ENCODE measurements around the gene SIN3A. TPM values are rescaled to one million over a fixed set of nuclear protein-coding genes. Genes with fewer than 3 reads are reported as not detected.

The SIN3A gene
- total and polyA plus RNA-seq, 9 of the 15 experiments (the other 6 are each of a cell fraction or from before 2014, with no cell fraction given) = 11.1 to 70.3 (median 25.3) TPM

DNA sequence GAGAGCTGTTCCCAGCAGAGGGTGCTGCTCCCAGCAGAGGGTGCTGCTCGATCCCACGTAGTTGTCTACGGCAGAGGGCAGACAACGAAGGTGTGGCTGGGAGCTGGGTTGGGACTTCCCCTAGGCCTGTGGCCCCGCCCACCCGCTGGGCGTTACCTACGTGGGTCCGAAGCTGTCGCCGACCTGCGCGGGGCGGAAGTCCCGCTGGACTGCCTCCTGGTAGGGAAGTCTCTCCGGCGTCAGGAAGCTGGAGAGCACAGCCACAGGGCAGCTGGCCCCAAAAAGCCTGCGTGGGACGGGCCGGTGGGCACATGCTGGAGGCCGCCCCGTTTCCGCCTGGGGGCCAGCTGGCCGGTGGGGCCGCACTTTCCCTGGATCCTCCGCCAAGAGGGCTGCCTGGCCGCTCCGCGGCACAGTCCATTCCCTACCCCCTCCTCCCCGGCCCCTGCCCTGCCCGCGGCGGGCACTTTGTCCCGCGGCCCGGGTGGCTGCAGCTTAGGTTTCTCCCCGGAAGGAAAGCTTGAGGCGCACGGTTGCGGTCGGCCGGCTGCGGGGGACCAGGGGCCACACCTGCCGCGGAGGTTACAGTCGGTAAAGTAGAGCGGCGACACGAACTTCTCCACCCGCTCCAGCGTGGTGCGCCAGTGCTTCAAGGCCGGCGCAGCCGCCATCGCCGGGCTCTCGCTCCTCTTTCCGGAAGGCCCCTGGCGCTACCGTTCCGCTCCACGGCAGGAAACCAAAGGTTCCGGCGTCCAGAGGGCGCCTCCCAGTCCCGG is 83.4 kb downstream of the SIN3A start, which contains the start of gene MAN2C1 (continued):
- TF ChIP-seq HDAC1 (IDR thresholded peaks at IDR 0.05) (peak in 1 of 2 experiments; percentile 84; a peak in 2 of 4 replicates), TEAD4 (IDR thresholded peaks at IDR 0.05; ENCODE audit: low read length) (peak; percentile 41; the same call in 1 of the 2 replicates), TEAD4 (CRISPR knock-in tag; IDR thresholded peaks at IDR 0.05; ENCODE audit: borderline replicate concordance) (no peak), LCOR (CRISPR knock-in tag; IDR thresholded peaks at IDR 0.05) (peak; percentile 95), YY1 (IDR thresholded peaks at IDR 0.05; ENCODE audit: borderline replicate concordance in 1 of 3, control insufficient read depth in 1 of 3, extremely low read depth in 1 of 3, insufficient read depth in 3 of 3, insufficient read length in 1 of 3, insufficient replicate concordance in 2 of 3, low read depth in 1 of 3, low read length in 2 of 3) (peak; percentile 80 to 96 (median 94)), SIX5 (IDR thresholded peaks at IDR 0.05; ENCODE audit: borderline replicate concordance in 1 of 2, insufficient read depth in 1 of 2, low read depth in 1 of 2, low read length in 2 of 2) (peak; percentile 20 to 48; a peak in 3 of 4 replicates), KAT8 (IDR thresholded peaks at IDR 0.05; ENCODE audit: low read depth) (no peak), MEF2A (IDR thresholded peaks at IDR 0.05; ENCODE audit: control insufficient read depth, low read depth, low read length) (0 out of 2 replicates have a peak, but pooled peaks have one; percentile 55), ZNF511 (CRISPR knock-in tag; IDR thresholded peaks at IDR 0.05) (peak; percentile 26; the same call in 1 of the 2 replicates), SPI1 (IDR thresholded peaks at IDR 0.05; ENCODE audit: borderline replicate concordance, low read depth, low read length) (peak; percentile 87), TEAD2 (tag; IDR thresholded peaks at IDR 0.05) (no peak), ZKSCAN1 (IDR thresholded peaks at IDR 0.05; ENCODE audit: low read depth, low read length) (peak; percentile 73), ZNF436 (CRISPR knock-in tag; IDR thresholded peaks at IDR 0.05) (no peak), THAP7 (CRISPR knock-in tag; IDR thresholded peaks at IDR 0.05) (peak; percentile 75; the same call in 1 of the 2 replicates), POLR2G (IDR thresholded peaks at IDR 0.05; ENCODE audit: low read depth, low read length) (peak; percentile 98), ZC3H11A (IDR thresholded peaks at IDR 0.05; ENCODE audit: low read depth, low read length) (peak; percentile 96; the same call in 1 of the 2 replicates), HMGN3 (IDR thresholded peaks at IDR 0.05; ENCODE audit: borderline replicate concordance, extremely low read depth, insufficient read length, low read depth, low read length) (peak; percentile 81), DPF2 (IDR thresholded peaks at IDR 0.05) (no peak), SRF (CRISPR knock-in tag; IDR thresholded peaks at IDR 0.05) (no peak), CBFA2T3 (IDR thresholded peaks at IDR 0.05) (0 out of 2 replicates have a peak, but pooled peaks have one; percentile 26), POU5F1 (IDR thresholded peaks at IDR 0.05; ENCODE audit: borderline replicate concordance, low read depth, low read length, partially characterized antibody) (peak; percentile 45), MEF2D (tag; conservative IDR thresholded peaks at IDR 0.05; ENCODE audit: low read depth) (no peak)
- TF ChIP-seq, protein P1, sequence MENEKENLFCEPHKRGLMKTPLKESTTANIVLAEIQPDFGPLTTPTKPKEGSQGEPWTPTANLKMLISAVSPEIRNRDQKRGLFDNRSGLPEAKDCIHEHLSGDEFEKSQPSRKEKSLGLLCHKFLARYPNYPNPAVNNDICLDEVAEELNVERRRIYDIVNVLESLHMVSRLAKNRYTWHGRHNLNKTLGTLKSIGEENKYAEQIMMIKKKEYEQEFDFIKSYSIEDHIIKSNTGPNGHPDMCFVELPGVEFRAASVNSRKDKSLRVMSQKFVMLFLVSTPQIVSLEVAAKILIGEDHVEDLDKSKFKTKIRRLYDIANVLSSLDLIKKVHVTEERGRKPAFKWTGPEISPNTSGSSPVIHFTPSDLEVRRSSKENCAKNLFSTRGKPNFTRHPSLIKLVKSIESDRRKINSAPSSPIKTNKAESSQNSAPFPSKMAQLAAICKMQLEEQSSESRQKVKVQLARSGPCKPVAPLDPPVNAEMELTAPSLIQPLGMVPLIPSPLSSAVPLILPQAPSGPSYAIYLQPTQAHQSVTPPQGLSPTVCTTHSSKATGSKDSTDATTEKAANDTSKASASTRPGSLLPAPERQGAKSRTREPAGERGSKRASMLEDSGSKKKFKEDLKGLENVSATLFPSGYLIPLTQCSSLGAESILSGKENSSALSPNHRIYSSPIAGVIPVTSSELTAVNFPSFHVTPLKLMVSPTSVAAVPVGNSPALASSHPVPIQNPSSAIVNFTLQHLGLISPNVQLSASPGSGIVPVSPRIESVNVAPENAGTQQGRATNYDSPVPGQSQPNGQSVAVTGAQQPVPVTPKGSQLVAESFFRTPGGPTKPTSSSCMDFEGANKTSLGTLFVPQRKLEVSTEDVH (IDR thresholded peaks at IDR 0.05; ENCODE audit: low read depth, partially characterized antibody) = peak; percentile 86

All from K562 (cell line).